Neural cell (in vitro differentiated cells): ENCODE results near the gene KIF21B. TPM values are rescaled to one million over a fixed set of nuclear protein-coding genes. Genes with fewer than 3 reads are reported as not detected.

Experiments
- H2AFZ ChIP-seq: fragments of 200-600, 300-800 bp; sonication (generic), shearing (Covaris generic); 2 replicates; pipeline ENCODE4 v1.6.0; 2014; ENCODE audit warnings: low read depth, mild to moderate bottlenecking, antibody characterized with exemption, low read length, moderate library complexity
- H3F3A ChIP-seq: fragments of 200-600 bp; shearing (Covaris generic); 2 replicates; pipeline ENCODE4 v1.6.1; 2016; ENCODE audit warnings: mild to moderate bottlenecking, moderate library complexity, mixed read lengths, antibody characterized with exemption, low read length; ENCODE audit not compliant: insufficient read depth, poor library complexity, severe bottlenecking
- H3K27ac ChIP-seq: fragments of 200-600, 300-800 bp; sonication (generic), shearing (Covaris generic); 2 replicates; pipeline ENCODE4 v1.5.1; 2014; ENCODE audit warnings: mild to moderate bottlenecking, low read length, moderate library complexity
- H3K27me3 ChIP-seq: fragments of 300-800, 200-600 bp; sonication (generic), shearing (Covaris generic); 2 replicates; pipeline ENCODE4 v1.6.0; 2014; ENCODE audit warnings: mild to moderate bottlenecking, low read depth, low read length, moderate library complexity; ENCODE audit not compliant: insufficient read depth
- H3K36me3 ChIP-seq: fragments of 300-800, 200-600 bp; sonication (generic), shearing (Covaris generic); 2 replicates; pipeline ENCODE4 v1.5.1; 2014; ENCODE audit warnings: mild to moderate bottlenecking, antibody characterized with exemption, low read length, moderate library complexity; ENCODE audit not compliant: insufficient read depth
- H3K4me2 ChIP-seq: fragments of 300-800, 200-600 bp; sonication (generic), shearing (Covaris generic); 2 replicates; pipeline ENCODE4 v1.6.0; 2014; ENCODE audit warnings: mild to moderate bottlenecking, low read length
- H3K4me3 ChIP-seq: fragments of 300-800, 200-600 bp; sonication (generic), shearing (Covaris generic); 2 replicates; pipeline ENCODE4 v1.5.1; 2014; ENCODE audit warnings: mild to moderate bottlenecking, low read length, moderate library complexity
- H3K79me2 ChIP-seq: fragments of 200-600 bp; shearing (Covaris generic); replicated peaks from 2 replicates; pipeline ENCODE4 v1.6.0; 2014; ENCODE audit warnings: mild to moderate bottlenecking, low read length, moderate library complexity; ENCODE audit not compliant: insufficient read depth
- H3K9ac ChIP-seq: fragments of 300-800, 200-600 bp; sonication (generic), shearing (Covaris generic); 2 replicates; pipeline ENCODE4 v1.6.1; 2016; ENCODE audit warnings: mild to moderate bottlenecking, low read length, mixed read lengths
- H3K9me2 ChIP-seq: fragments of 200-600 bp; shearing (Covaris generic); 2 replicates; pipeline ENCODE4 v1.6.1; 2016; ENCODE audit warnings: mild to moderate bottlenecking, low read length, mixed read lengths; ENCODE audit not compliant: insufficient read depth
- H3K9me3 ChIP-seq: fragments of 200-600, 300-800 bp; sonication (generic), shearing (Covaris generic); 2 replicates; pipeline ENCODE4 v1.6.1; 2016; ENCODE audit warnings: mild to moderate bottlenecking, mixed run types, low read length, moderate library complexity, mixed read lengths
- H4K20me1 ChIP-seq: fragments of 200-600 bp; shearing (Covaris generic); 2 replicates; pipeline ENCODE4 v1.6.1; 2016; ENCODE audit warnings: mild to moderate bottlenecking, mixed run types; ENCODE audit not compliant: insufficient read depth
- EP300 ChIP-seq: fragments of 450-650 bp; conservative IDR thresholded peaks from 2 replicates; pipeline ENCODE4 v1.6.1; 2014; ENCODE audit warnings: antibody characterized with exemption, mild to moderate bottlenecking, moderate library complexity; ENCODE audit not compliant: poor library complexity, severe bottlenecking
- EZH2 ChIP-seq: fragments of 200-600, 300-800 bp; shearing (Covaris generic), sonication (generic); IDR thresholded peaks from 2 replicates; pipeline ENCODE4 v1.6.1; 2014; ENCODE audit warnings: antibody characterized with exemption, low read length, borderline replicate concordance, mild to moderate bottlenecking; ENCODE audit not compliant: insufficient read depth, poor library complexity, severe bottlenecking
- MXI1 ChIP-seq: fragments of 450-650 bp; conservative IDR thresholded peaks from 2 replicates; pipeline ENCODE4 v1.6.1; 2014; ENCODE audit warnings: antibody characterized with exemption, mild to moderate bottlenecking; ENCODE audit not compliant: poor library complexity, severe bottlenecking
- POLR2AphosphoS5 ChIP-seq: IDR thresholded peaks from 2 replicates; pipeline ENCODE4 v1.6.1; 2012
- RAD21 ChIP-seq: fragments of 450-650 bp; conservative IDR thresholded peaks from 2 replicates; pipeline ENCODE4 v1.6.1; 2014; ENCODE audit warnings: antibody characterized with exemption, mild to moderate bottlenecking, moderate library complexity
- SMC3 ChIP-seq: fragments of 450-650 bp; conservative IDR thresholded peaks from 2 replicates; pipeline ENCODE4 v1.6.1; 2014; ENCODE audit warnings: antibody characterized with exemption, mild to moderate bottlenecking, moderate library complexity; ENCODE audit not compliant: poor library complexity
- TAF1 ChIP-seq: IDR thresholded peaks from 2 replicates; pipeline ENCODE4 v1.6.1; 2012; ENCODE audit warnings: low read depth
- polyA plus RNA-seq: library from polyadenylated mRNA; depleted of rRNA; stranded (reverse); fragments of >200 nt; gene quantifications from 2 replicates; pipeline ENCODE4 v1.2.3, GENCODE V29; 2014
- TF ChIP-seq, protein P1 (sequence below): fragments of 450-650 bp; IDR thresholded peaks from 2 replicates; pipeline ENCODE4 v1.5.1; 2014; ENCODE audit warnings: antibody characterized with exemption, mild to moderate bottlenecking, moderate library complexity; ENCODE audit not compliant: poor library complexity, severe bottlenecking
- TF ChIP-seq, protein P2 (sequence below): IDR thresholded peaks from 2 replicates; pipeline ENCODE4 v1.6.1; 2012; ENCODE audit warnings: borderline replicate concordance

KIF21B gene
- polyA plus RNA-seq, 1 donor from 2014 or later = 53.7 TPM

DNA sequence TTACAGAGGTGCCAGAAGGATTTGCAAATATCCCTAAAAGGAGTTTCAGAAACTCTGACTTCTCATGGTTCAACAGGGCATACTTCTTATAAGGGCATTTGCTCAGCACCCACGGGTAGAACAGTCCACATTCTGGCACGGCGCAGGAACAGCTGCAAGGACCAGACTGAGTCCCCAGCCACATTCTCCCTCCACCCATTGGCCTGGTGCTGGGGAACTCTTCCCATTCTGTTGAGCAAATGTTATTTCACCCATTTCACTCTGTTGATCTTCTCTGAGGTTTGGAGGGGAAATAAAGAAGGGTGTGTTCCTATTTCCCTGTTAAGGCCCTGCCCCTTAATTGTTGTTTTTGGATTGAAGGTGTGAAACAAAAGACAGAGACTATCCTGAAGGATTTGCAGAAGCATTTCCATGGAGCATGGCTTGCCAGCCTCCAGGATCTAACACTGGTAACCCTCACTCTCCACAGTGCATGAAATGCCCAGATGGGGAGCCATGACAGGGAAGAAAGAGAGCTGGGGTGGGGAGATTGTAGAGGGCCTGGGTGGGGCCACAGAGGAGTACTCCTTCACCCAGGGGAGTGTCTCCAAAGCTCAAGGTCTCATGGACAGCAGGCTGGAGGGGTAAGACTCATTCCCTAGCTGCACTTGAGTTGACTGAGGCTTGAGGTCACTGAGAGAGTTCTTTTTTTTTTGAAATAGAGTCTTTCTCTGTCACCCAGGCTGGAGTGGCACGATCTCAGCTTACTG, 93.8 kb downstream of the KIF21B start:
- no peak overlapping the region for H3K9ac ChIP-seq
- no peaks in the 10 kb centered on the region for H3F3A ChIP-seq
- no peaks in the 10 kb centered on the region for H3K36me3 ChIP-seq
- no peak for TF ChIP-seq TAF1
- TF ChIP-seq, protein P1, sequence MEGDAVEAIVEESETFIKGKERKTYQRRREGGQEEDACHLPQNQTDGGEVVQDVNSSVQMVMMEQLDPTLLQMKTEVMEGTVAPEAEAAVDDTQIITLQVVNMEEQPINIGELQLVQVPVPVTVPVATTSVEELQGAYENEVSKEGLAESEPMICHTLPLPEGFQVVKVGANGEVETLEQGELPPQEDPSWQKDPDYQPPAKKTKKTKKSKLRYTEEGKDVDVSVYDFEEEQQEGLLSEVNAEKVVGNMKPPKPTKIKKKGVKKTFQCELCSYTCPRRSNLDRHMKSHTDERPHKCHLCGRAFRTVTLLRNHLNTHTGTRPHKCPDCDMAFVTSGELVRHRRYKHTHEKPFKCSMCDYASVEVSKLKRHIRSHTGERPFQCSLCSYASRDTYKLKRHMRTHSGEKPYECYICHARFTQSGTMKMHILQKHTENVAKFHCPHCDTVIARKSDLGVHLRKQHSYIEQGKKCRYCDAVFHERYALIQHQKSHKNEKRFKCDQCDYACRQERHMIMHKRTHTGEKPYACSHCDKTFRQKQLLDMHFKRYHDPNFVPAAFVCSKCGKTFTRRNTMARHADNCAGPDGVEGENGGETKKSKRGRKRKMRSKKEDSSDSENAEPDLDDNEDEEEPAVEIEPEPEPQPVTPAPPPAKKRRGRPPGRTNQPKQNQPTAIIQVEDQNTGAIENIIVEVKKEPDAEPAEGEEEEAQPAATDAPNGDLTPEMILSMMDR = no peak
- TF ChIP-seq, protein P2, sequence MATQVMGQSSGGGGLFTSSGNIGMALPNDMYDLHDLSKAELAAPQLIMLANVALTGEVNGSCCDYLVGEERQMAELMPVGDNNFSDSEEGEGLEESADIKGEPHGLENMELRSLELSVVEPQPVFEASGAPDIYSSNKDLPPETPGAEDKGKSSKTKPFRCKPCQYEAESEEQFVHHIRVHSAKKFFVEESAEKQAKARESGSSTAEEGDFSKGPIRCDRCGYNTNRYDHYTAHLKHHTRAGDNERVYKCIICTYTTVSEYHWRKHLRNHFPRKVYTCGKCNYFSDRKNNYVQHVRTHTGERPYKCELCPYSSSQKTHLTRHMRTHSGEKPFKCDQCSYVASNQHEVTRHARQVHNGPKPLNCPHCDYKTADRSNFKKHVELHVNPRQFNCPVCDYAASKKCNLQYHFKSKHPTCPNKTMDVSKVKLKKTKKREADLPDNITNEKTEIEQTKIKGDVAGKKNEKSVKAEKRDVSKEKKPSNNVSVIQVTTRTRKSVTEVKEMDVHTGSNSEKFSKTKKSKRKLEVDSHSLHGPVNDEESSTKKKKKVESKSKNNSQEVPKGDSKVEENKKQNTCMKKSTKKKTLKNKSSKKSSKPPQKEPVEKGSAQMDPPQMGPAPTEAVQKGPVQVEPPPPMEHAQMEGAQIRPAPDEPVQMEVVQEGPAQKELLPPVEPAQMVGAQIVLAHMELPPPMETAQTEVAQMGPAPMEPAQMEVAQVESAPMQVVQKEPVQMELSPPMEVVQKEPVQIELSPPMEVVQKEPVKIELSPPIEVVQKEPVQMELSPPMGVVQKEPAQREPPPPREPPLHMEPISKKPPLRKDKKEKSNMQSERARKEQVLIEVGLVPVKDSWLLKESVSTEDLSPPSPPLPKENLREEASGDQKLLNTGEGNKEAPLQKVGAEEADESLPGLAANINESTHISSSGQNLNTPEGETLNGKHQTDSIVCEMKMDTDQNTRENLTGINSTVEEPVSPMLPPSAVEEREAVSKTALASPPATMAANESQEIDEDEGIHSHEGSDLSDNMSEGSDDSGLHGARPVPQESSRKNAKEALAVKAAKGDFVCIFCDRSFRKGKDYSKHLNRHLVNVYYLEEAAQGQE = no peak
- no peak for TF ChIP-seq EP300
- TF ChIP-seq SMC3 = no peak
- TF ChIP-seq RAD21 = no peak
- no peak for TF ChIP-seq EZH2
- TF ChIP-seq MXI1 = no peak
- no peak for TF ChIP-seq POLR2AphosphoS5
- H4K20me1 ChIP-seq = no peaks in the 10 kb centered on the region
- no peak overlapping the region for H3K4me2 ChIP-seq
- H3K79me2 ChIP-seq = no peaks in the 10 kb centered on the region
- no peak overlapping the region for H2AFZ ChIP-seq
- no peaks in the 10 kb centered on the region for H3K27me3 ChIP-seq
- H3K4me3 ChIP-seq = no peak overlapping the region
- H3K9me3 ChIP-seq = no peaks in the 10 kb centered on the region
- no peaks in the 10 kb centered on the region for H3K9me2 ChIP-seq
- H3K27ac ChIP-seq = no peak overlapping the region

- Histone ChIP-seq H3K36me3 (no peaks in the 10 kb centered on the region), H3F3A (no peaks in the 10 kb centered on the region), H3K9ac (no peak overlapping the region), H3K4me3 (no peak overlapping the region), H2AFZ (no peak overlapping the region), H3K79me2 (no peaks in the 10 kb centered on the region), H3K27ac (no peak overlapping the region), H3K27me3 (no peaks in the 10 kb centered on the region), H3K9me2 (no peaks in the 10 kb centered on the region), H3K4me2 (no peak overlapping the region), H3K9me3 (no peaks in the 10 kb centered on the region), H4K20me1 (no peaks in the 10 kb centered on the region)
- TF ChIP-seq RAD21 (no peak), POLR2AphosphoS5 (no peak), MXI1 (no peak), EP300 (no peak), SMC3 (no peak), TAF1 (no peak)
Observed at GRCh38 chr1:200925831-200926230, 97.7 kb downstream of the KIF21B start.
